GM03348 (cell line): ENCODE results near the gene TMEM182.

Experiments
- DNase-seq: peaks from one replicate; pipeline ENCODE4 v3.0.0; 2012; ENCODE audit warnings: low spot score

The TMEM182 gene

DNA sequence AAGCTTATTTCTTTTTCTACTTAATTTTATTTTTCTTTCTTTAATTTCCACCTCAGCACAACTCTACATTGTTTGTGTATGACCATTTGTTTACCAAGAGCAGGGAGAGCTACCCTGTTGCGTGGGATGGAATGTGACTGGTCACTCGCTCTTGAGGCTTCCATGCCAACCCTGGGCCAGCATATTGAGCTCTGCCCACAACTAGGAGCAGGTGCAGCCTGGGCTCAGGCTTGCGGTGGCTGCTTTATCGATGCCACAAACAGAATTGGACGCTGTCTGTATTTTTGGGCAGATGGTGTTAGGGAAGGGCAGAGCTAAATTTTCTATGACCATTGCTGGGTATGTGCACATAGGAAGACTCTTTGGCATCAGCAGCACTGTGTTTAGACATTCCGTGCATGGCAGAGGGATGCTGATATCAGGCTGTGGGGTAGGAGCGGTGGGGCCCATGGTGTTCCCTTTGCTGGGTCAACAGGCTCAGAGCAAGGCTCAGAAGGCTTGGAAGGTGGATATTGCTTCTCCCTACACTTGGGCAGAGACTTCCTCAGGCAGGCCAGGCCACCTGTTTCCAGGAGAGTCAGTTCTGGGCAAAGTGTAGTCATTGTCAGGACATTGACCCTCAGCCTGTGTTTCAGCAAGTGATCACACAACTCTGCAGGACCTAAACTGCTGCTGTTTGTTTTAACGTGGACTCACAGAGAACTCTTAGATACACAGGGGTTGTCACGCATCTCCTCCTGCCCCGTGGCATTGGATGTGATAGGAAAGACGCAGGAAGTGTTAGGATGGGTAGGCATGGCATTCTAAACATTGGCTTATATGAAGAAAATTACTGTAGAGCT is 40.2 kb downstream of the TMEM182 start:
- DNase-seq = no peak

DNA sequence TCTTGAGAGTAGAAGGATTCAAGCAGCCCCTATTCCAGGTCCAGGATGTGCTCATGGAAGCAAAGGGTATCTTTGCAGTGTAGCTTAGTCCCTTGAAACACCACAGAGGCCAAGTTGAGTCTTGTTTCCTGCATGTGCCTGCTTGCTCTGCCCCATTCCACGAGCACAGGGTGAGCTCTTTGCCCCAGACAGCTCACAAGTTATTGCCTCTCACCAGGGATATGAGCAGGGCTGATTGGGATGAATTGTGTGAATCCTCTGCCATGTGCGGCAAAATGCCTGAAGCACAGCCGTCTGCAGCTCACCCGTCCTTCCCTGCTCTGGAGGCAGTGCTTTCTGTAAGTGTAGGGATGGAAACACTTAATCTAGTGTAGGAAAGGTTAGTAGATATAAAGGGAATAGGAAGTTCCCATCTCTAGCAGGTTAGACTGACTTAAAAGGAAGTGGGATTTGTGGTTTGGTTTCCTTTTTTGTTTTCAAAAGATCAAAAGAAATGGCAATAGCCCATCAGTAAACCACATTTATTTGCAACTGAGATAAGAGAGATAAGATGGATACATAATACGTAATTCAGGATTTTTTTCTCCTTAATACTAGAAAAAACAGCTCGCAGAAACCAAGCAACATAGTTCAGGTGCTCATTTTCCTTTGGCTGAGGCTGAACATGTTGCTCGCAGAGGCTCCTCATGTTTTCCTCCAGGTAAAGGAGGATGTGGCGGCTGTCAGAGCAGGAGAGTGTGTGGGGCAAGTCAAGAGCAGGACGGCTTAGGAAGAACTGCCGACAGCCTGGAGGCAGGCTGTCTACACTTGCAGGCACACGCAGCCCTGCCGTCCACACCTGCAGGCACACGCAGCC is 41.4 kb downstream of the TMEM182 start:
- no peak for DNase-seq

DNA sequence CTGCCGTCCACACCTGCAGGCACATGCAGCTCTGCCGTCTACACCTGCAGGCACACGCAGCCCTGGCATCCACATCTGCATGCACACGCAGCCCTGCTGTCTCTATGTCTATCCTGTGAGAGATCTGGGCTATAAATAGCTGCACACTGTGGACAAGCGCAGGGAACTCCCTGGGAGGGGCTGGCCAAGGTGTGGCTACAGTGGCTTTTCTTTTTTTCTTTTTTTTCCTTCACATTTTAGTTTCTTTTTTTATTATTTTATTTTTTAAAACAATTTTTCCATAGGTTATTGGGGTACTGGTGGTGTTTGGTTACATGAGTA is 42.0 kb downstream of the TMEM182 start:
- DNase-seq = no peak

GRCh38 chr2:102806250-102806837 is 44.5 kb downstream of the TMEM182 start:
- DNase-seq = peak; percentile 86

DNA sequence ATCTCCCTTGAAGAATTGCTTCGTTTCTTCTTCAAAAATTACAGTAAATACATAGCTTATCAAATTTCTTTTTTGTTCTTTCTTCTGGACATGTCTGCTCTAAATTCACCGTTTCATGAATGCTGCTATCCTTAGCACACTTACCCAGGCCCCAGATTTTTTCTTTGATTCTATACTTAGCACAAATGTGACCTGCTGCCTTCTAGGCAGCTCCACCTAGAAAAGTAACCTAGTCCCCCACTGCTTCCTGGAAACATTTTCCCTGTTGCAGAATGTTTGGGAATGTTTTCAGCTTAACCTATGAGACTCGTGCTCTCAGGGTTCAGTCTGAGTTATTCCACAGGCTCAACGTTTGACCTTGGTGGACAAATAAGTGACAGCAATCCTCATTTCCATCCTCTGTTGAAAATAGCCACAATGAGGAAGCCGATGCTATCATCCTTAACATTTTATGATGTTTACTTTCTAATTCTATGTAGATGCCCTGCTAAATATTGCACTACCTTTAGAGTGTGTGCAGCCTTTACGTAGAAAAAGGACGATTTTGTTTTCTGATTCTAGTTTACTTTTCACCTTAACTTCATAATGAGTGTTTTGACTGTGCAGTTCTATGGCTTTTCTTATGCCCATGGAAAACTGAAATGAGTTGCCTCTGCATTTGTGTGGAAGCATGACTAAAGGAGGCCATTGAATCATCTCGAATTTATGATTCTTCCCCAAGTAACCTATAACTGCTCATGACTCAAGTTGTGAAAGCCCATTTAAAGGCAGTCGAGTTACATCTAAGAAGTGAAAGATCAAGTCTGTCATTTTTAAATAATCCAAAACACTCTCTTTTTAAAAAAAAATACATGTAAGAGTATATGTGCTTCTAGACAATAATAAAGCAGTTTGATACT is 47.7 kb downstream of the TMEM182 start:
- no peak for DNase-seq

- DNase-seq = no peak
Observed at GRCh38 chr2:102815285-102815684, 53.5 kb downstream of the TMEM182 start.

GRCh38 chr2:102826904-102827303 is 65.1 kb downstream of the TMEM182 start:
- DNase-seq = no peak

- DNase-seq = no peak
Observed at GRCh38 chr2:102832789-102833188, 71.0 kb downstream of the TMEM182 start.

GRCh38 chr2:102834523-102835273 is 72.9 kb downstream of the TMEM182 start:
- no peak for DNase-seq

- no peak for DNase-seq
Observed at GRCh38 chr2:102837626-102838198, 75.9 kb downstream of the TMEM182 start.

GRCh38 chr2:102839668-102840388 is 78.0 kb downstream of the TMEM182 start:
- peak; percentile 59 for DNase-seq

DNA sequence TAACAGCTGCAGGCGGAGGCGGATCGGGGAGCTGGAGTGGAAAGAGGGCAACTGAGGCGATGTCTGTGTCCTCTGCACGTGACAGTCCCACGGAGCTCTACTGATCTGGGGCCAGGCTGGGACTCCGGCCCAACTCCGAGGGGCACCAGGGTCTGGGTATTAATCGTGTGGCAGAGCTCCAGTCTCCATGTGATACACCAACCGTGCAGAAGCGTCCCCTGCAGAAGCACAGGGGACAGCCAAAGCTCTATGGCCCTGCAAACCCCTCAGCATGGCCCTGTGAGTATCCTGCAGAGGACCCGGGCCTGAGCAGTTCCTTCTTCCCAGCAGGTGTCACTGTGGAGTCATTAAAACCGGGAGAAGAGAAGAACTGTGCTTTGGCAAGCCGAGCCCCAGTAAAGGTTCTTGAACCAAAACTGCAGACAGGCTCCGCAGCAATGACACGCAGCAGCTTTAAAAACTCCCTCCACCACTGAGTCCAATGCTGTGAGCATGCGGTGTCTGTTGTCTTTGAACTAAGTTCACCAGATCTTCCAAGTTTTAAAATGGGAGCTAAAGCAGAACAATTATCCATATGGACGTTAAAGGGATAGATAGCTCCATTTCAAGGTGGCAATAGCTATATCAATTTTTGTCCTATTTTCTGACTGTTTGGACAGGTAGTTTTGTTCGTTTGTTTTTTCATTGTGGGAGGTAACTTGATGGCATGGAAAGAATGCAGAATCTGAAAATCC is 79.4 kb downstream of the TMEM182 start:
- DNase-seq = peak; percentile 79

GRCh38 chr2:102843764-102844443 is 82.1 kb downstream of the TMEM182 start:
- DNase-seq = no peak

DNA sequence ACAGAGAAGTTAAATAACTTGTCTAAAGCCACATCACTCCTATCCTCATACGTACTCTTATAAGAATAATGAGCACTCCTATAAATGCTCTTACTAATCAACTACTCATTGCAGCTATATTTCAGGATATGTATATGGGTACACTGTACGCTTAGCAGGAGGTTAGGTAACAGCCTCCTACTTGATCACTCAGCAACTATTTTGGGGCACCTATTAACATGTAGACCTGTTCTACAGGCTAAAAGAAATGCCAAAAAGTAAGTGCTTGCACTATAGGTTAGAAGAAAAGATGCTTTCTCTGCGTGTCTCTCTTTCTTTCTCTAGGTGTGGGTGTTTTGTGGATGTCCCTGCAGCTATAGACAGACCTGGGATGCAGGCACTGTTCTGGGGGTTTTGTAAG is 83.1 kb downstream of the TMEM182 start:
- DNase-seq = no peak

GRCh38 chr2:102848366-102848839 is 86.6 kb downstream of the TMEM182 start:
- DNase-seq = peak; percentile 72

DNA sequence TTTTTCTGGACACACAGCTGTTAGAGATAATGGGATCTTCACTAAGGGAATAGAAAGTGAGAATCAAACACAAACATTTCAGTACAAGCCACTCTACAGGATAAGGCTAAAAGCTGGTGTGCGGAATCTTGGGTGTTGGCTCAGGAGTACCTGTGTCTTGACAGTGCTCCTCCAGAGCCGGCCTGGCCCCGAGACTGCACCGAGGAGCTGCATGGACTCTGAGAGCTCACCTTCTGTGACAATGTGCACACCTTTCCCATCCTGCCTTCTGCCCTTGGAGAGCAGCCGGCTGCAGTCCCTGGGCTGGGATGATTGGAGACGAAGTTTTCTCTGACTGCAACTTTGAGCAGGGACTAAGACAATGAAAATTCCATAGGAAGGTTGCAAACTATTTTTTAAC is 89.1 kb downstream of the TMEM182 start:
- no peak for DNase-seq

DNA sequence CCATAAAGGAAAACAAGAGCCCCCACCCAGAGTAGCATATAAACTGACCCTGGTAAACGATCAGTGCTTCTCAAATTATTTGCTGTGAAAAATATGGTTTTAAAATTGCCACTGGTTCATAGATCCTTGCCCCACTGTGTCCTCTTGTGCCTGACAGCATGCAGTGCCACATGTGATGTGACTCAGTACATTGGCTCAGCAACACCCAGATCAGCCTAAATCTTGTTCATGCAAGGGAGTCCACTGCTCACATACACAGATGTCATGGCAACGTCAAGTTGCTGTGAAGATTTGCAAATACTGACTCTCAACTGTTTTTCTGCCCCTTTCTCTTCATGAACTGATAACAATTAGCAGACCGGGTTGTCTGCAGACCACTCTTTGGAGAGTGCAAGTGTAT is 91.0 kb downstream of the TMEM182 start:
- no peak for DNase-seq
